Right atrium auricular region (tissue), 2 donors: ENCODE measurements around the gene CKAP2L. TPM values are rescaled to one million over a fixed set of nuclear protein-coding genes. Genes with fewer than 3 reads are reported as not detected.

ENCODE experiments used
- DNase-seq: peaks from one replicate; pipeline ENCODE4 v3.0.0-alpha.2; 2019; ENCODE audit warnings: low spot score
- H3K27ac ChIP-seq, 2 donors: fragments of 200-600 bp; sonication (generic); 1 replicate in 1 of 2; 2 replicates in 1 of 2; pipeline ENCODE4 v1.5.1; 2016 to 2019
- H3K27me3 ChIP-seq, 2 donors: fragments of 200-600 bp; sonication (generic); one replicate each; pipeline versions ENCODE4 v1.5.1 to v1.6.0; 2017 to 2019
- H3K36me3 ChIP-seq: fragments of 200-600 bp; sonication (generic); one replicate; pipeline ENCODE4 v1.5.1; 2016
- H3K4me1 ChIP-seq, 2 donors: fragments of 200-600 bp; sonication (generic); one replicate each; pipeline versions ENCODE4 v1.5.1 to v1.6.0; 2017 to 2019
- H3K4me3 ChIP-seq, 2 donors: fragments of 200-600 bp; sonication (generic); 1 replicate in 1 of 2; 2 replicates in 1 of 2; pipeline ENCODE4 v1.5.1; 2017 to 2019; ENCODE audit warnings: mild to moderate bottlenecking in 1 of 2, moderate library complexity in 1 of 2
- H3K9me3 ChIP-seq, 2 donors: fragments of 200-600 bp; sonication (generic); one replicate each; pipeline ENCODE4 v1.5.1; 2019
- total RNA-seq, 2 donors: library from RNA; depleted of rRNA; stranded (reverse); fragments of >200 nt; gene quantifications; one replicate each; pipeline ENCODE4 v1.1.0, GENCODE V29; 2016
- TF ChIP-seq, protein P1 (sequence below), 2 donors: fragments of 200-600 bp; sonication (generic); IDR thresholded peaks; one replicate each; pipeline ENCODE4 v1.5.1; 2019; ENCODE audit warnings: antibody characterized with exemption in 2 of 2

The CKAP2L gene
- total RNA-seq, 2 donors from 2014 or later, result 0.82 TPM; not detected in 1

DNA sequence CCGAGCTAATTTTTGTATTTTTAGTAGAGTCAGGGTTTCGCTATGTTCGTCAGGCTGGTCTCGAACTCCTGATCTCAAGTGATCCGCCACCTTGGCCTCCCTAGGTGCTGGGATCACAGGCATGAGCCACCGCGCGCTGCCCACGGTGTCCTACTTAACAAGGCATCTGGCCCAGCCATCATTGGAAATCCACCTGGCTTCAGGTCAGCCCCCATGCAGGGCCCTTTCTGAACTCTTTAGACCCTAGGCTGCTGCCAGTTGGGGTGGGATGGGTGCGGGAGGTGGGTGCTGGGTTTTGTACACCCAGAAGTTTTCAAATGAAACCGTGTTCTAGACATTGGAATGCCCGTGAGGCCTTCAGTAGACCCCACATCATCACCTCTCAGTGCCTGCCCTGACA lies 70.2 kb downstream of the CKAP2L start:
- no peak for DNase-seq
- Histone ChIP-seq H3K4me3 (no peak overlapping the region), H3K27me3 (no peaks in the 10 kb centered on the region), H3K36me3 (no peaks in the 10 kb centered on the region), H3K4me1 (no peaks in the 10 kb centered on the region), H3K9me3 (no peaks in the 10 kb centered on the region), H3K27ac (no peak overlapping the region)
- TF ChIP-seq, protein P1, sequence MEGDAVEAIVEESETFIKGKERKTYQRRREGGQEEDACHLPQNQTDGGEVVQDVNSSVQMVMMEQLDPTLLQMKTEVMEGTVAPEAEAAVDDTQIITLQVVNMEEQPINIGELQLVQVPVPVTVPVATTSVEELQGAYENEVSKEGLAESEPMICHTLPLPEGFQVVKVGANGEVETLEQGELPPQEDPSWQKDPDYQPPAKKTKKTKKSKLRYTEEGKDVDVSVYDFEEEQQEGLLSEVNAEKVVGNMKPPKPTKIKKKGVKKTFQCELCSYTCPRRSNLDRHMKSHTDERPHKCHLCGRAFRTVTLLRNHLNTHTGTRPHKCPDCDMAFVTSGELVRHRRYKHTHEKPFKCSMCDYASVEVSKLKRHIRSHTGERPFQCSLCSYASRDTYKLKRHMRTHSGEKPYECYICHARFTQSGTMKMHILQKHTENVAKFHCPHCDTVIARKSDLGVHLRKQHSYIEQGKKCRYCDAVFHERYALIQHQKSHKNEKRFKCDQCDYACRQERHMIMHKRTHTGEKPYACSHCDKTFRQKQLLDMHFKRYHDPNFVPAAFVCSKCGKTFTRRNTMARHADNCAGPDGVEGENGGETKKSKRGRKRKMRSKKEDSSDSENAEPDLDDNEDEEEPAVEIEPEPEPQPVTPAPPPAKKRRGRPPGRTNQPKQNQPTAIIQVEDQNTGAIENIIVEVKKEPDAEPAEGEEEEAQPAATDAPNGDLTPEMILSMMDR (IDR thresholded peaks at IDR 0.05), result no peak

- Histone ChIP-seq H3K4me1 (no peaks in the 10 kb centered on the region), H3K4me3 (no peak overlapping the region), H3K27me3 (no peaks in the 10 kb centered on the region), H3K9me3 (no peaks in the 10 kb centered on the region), H3K27ac (no peak overlapping the region), H3K36me3 (no peaks in the 10 kb centered on the region)
- TF ChIP-seq, protein P1 (IDR thresholded peaks at IDR 0.05), result no peak
- DNase-seq, result no peak
Measured at GRCh38 chr2:112693596-112693995, 70.8 kb downstream of the CKAP2L start.

DNA sequence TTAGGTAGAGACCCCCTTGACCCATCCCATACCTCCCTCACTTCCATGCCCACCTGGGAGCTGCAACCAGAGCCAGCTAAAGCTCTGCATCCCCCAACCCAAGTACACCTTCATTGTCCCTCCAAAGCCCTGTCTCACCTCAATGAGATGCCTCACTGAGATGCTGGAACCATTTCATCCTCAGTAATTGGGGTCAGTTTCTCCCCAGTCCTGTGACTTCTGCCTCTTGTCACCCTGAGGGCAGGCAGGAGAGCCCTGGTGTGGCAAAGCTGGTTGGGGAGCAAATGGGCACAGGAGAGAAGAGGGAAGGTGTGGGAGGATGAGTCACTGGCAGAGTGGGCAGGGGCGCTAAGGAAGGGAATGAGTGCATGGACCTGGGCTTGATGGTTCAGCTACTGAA lies 71.5 kb downstream of the CKAP2L start:
- no peaks in the 10 kb centered on the region for H3K9me3 ChIP-seq

DNA sequence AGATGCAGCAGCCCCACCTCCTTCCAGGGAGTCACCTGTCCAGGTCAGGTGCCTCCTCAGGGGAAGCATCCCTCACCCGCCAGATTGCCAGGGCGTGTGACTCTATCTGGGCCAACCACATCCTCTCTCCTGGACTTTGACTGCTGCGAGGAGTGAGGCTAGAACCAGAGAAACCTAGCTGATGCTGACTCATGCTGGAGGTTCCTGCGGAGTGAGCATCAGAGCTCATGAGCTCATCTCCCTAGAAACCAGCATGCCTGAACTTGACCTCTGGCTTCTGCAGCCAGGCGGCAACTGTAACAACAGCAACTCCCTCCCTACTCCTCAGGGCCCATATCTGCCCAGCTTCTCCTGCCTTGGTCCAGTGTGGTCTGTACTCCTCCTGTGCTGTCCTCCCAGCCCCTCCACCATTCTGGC lies 71.9 kb downstream of the CKAP2L start:
- Histone ChIP-seq H3K27ac (no peak overlapping the region), H3K9me3 (no peaks in the 10 kb centered on the region)
- DNase-seq, result peak; percentile 71

More for the DNA sequence above, 71.5 kb downstream of the CKAP2L start:
- Histone ChIP-seq H3K4me3 (no peak overlapping the region), H3K27ac (no peak overlapping the region), H3K36me3 (no peaks in the 10 kb centered on the region), H3K4me1 (no peaks in the 10 kb centered on the region), H3K27me3 (no peaks in the 10 kb centered on the region)
- DNase-seq, result no peak
- TF ChIP-seq, protein P1 (IDR thresholded peaks at IDR 0.05), result no peak

DNA sequence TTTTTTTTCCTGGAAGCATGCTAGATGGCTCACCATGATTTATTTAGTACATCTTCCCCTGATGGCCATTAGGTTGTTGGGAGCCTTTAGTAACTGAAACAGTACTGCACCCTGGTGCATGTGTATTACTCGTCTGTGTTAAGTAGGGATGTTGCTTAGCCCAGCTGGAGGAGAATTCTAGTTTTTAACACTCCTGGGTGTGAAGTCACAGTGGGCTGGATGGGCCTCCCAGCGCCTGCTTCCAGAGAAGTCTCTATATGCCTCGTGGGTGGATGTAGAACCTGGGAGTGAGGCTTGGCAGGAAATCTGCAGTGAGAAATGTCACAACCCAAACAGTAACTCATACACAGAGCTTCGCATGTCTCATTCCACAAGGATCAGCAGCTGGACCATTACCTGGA lies 72.5 kb downstream of the CKAP2L start:
- Histone ChIP-seq H3K4me1 (no peaks in the 10 kb centered on the region), H3K4me3 (no peak overlapping the region), H3K9me3 (no peaks in the 10 kb centered on the region), H3K36me3 (no peaks in the 10 kb centered on the region), H3K27ac (no peak overlapping the region), H3K27me3 (no peaks in the 10 kb centered on the region)
- TF ChIP-seq, protein P1 (IDR thresholded peaks at IDR 0.05), result no peak
- no peak for DNase-seq

More for the DNA sequence above, 71.9 kb downstream of the CKAP2L start:
- H3K4me1 ChIP-seq, result no peaks in the 10 kb centered on the region
- H3K4me3 ChIP-seq, result no peak overlapping the region
- H3K36me3 ChIP-seq, result no peaks in the 10 kb centered on the region
- TF ChIP-seq, protein P1 (IDR thresholded peaks at IDR 0.05), result no peak
- H3K27me3 ChIP-seq, result no peaks in the 10 kb centered on the region

- no peaks in the 10 kb centered on the region for H3K4me1 ChIP-seq
- no peak overlapping the region for H3K4me3 ChIP-seq
- TF ChIP-seq, protein P1 (IDR thresholded peaks at IDR 0.05), result peak; percentile 48 to 73
- H3K36me3 ChIP-seq, result no peaks in the 10 kb centered on the region
- H3K27ac ChIP-seq, result no peak overlapping the region
- DNase-seq, result peak; percentile 78
- no peaks in the 10 kb centered on the region for H3K27me3 ChIP-seq
- H3K9me3 ChIP-seq, result no peaks in the 10 kb centered on the region
Measured at GRCh38 chr2:112690853-112691401, 73.5 kb downstream of the CKAP2L start.
